Thoracic aorta (tissue), 2 donors: Measurements from ENCODE around the gene MSMP. TPM values are rescaled to one million over a fixed set of nuclear protein-coding genes. Genes with fewer than 3 reads are reported as not detected.

Source experiments
- ATAC-seq: fragments of 150-250 bp; one replicate; pipeline ENCODE4 v1.8.0; 2017; ENCODE audit warnings: low read depth; ENCODE audit not compliant: insufficient number of reproducible peaks, low FRiP score
- DNase-seq: peaks from one replicate; pipeline ENCODE4 v3.0.0-alpha.2; 2020; ENCODE audit warnings: low spot score
- H3K27ac ChIP-seq, 2 donors: fragments of 200-600 bp; sonication (generic); 1 replicate in 1 of 2; 2 replicates in 1 of 2; pipeline ENCODE4 v1.5.1; 2016; ENCODE audit warnings: mild to moderate bottlenecking in 2 of 2, moderate library complexity in 2 of 2
- H3K27me3 ChIP-seq: fragments of 200-600 bp; sonication (generic); replicated peaks from 2 replicates; pipeline ENCODE4 v1.6.0; 2016; ENCODE audit warnings: mild to moderate bottlenecking; ENCODE audit not compliant: insufficient read depth
- H3K36me3 ChIP-seq: fragments of 200-600 bp; sonication (generic); one replicate; pipeline ENCODE4 v1.5.1; 2016
- H3K4me1 ChIP-seq, 2 donors: fragments of 200-600 bp; sonication (generic); 1 replicate in 1 of 2; 2 replicates in 1 of 2; pipeline versions ENCODE4 v1.5.1 to v1.6.0; 2016; ENCODE audit warnings: low read depth in 2 of 2, mild to moderate bottlenecking in 1 of 2; ENCODE audit not compliant: control insufficient read depth in 1 of 2
- H3K4me3 ChIP-seq: fragments of 200-600 bp; sonication (generic); 2 replicates; pipeline ENCODE4 v1.5.1; 2016; ENCODE audit warnings: mild to moderate bottlenecking
- H3K9me3 ChIP-seq: fragments of 200-600 bp; sonication (generic); 2 replicates; pipeline ENCODE4 v1.5.1; 2016
- CTCF ChIP-seq: fragments of 200-600 bp; sonication (generic); IDR thresholded peaks from one replicate; pipeline ENCODE4 v1.5.1; 2019; ENCODE audit warnings: antibody characterized with exemption
- total RNA-seq, 2 donors: library from RNA; depleted of rRNA; stranded (reverse); fragments of >200 nt; gene quantifications; one replicate each; pipeline versions ENCODE4 v1.1.0 to v1.2.3, GENCODE V29; 2016

MSMP gene
- total RNA-seq, 2 donors from 2014 or later: not detected

GRCh38 chr9:35717132-35717870 lies 36.8 kb downstream of the MSMP start:
- H3K27ac ChIP-seq: peak overlapping the region in 1 of 2 donors; percentile 61
- no peaks in the 10 kb centered on the region for H3K27me3 ChIP-seq
- H3K9me3 ChIP-seq: no peaks in the 10 kb centered on the region
- peaks cover 96% of the 10 kb centered on the region for H3K36me3 ChIP-seq
- no peak for ATAC-seq
- peaks cover 0 to 13% of the 10 kb centered on the region in 2 donors for H3K4me1 ChIP-seq
- TF ChIP-seq CTCF: no peak
- H3K4me3 ChIP-seq: no peak overlapping the region
- no peak for DNase-seq

- H3K9me3 ChIP-seq: no peaks in the 10 kb centered on the region
- peaks cover 96% of the 10 kb centered on the region for H3K36me3 ChIP-seq
- peaks cover 0 to 13% of the 10 kb centered on the region in 2 donors for H3K4me1 ChIP-seq
- peak; percentile 33 for TF ChIP-seq CTCF
- H3K27me3 ChIP-seq: no peaks in the 10 kb centered on the region
- no peak for DNase-seq
- peak; percentile 49 for ATAC-seq
- H3K4me3 ChIP-seq: no peak overlapping the region
- peak overlapping the region; percentile 69 to 72 for H3K27ac ChIP-seq
Measured at GRCh38 chr9:35716230-35716629, 37.8 kb downstream of the MSMP start.

- no peak for TF ChIP-seq CTCF
- Histone ChIP-seq H3K27ac (peak overlapping the region in 1 of 2 donors; percentile 72), H3K27me3 (no peaks in the 10 kb centered on the region), H3K36me3 (peaks cover 93% of the 10 kb centered on the region), H3K4me3 (no peak overlapping the region), H3K9me3 (no peaks in the 10 kb centered on the region), H3K4me1 (peaks cover 0 to 13% of the 10 kb centered on the region in 2 donors)
- ATAC-seq (no peak), DNase-seq (no peak)
Measured at GRCh38 chr9:35714579-35715252, 39.4 kb downstream of the MSMP start.

- H3K27ac ChIP-seq: peak overlapping the region; percentile 8 to 72
- H3K27me3 ChIP-seq: no peaks in the 10 kb centered on the region
- no peak for ATAC-seq
- H3K4me1 ChIP-seq: peaks cover 0 to 13% of the 10 kb centered on the region in 2 donors
- H3K36me3 ChIP-seq: peaks cover 90% of the 10 kb centered on the region
- no peak overlapping the region for H3K4me3 ChIP-seq
- no peaks in the 10 kb centered on the region for H3K9me3 ChIP-seq
- no peak for DNase-seq
- TF ChIP-seq CTCF: no peak
Measured at GRCh38 chr9:35714123-35714522, 40.0 kb downstream of the MSMP start.

- Histone ChIP-seq H3K4me1 (peaks cover 0 to 13% of the 10 kb centered on the region in 2 donors), H3K4me3 (no peak overlapping the region), H3K27me3 (no peaks in the 10 kb centered on the region), H3K9me3 (no peaks in the 10 kb centered on the region), H3K27ac (peak overlapping the region; percentile 8 to 72), H3K36me3 (peaks cover 90% of the 10 kb centered on the region)
- DNase-seq: no peak
- ATAC-seq: no peak
- no peak for TF ChIP-seq CTCF
Measured at GRCh38 chr9:35713578-35713977, 40.5 kb downstream of the MSMP start.
